Gastrocnemius medialis (tissue), 4 donors: Measurements from ENCODE around the gene CRABP2. TPM values are rescaled to one million over a fixed set of nuclear protein-coding genes. Genes with fewer than 3 reads are reported as not detected.

ENCODE experiments used
- ATAC-seq, 2 donors: fragments of 150-250 bp; one replicate each; pipeline ENCODE4 v1.9.1; 2016
- DNase-seq, 2 donors: peaks; one replicate each; pipeline ENCODE4 v3.0.0-alpha.2; 2019
- H3K27ac ChIP-seq, 4 donors: fragments of 200-600 bp; sonication (generic); 1 replicate in 1 of 4; 2 replicates in 3 of 4; pipeline ENCODE4 v1.5.1; 2016 to 2018; ENCODE audit warnings: mild to moderate bottlenecking in 2 of 4, moderate library complexity in 1 of 4
- H3K27me3 ChIP-seq, 3 donors: fragments of 200-600 bp; sonication (generic) in 2 of 3; 1 replicate in 1 of 3; 2 replicates in 2 of 3; pipeline versions ENCODE4 v1.5.1 to v1.6.0; 2016 to 2019; ENCODE audit warnings: mild to moderate bottlenecking in 1 of 3, moderate library complexity in 1 of 3
- H3K36me3 ChIP-seq, 2 donors: fragments of 200-600 bp; sonication (generic) in 1 of 2; one replicate each; pipeline ENCODE4 v1.5.1; 2017 to 2018
- H3K4me1 ChIP-seq, 2 donors: fragments of 200-600 bp; sonication (generic) in 1 of 2; one replicate each; pipeline ENCODE4 v1.5.1; 2016 to 2017; ENCODE audit warnings: mild to moderate bottlenecking in 2 of 2
- H3K4me3 ChIP-seq, 4 donors: fragments of 200-600 bp; sonication (generic) in 3 of 4; 1 replicate in 1 of 4; 2 replicates in 3 of 4; pipeline ENCODE4 v1.5.1; 2016 to 2019; ENCODE audit warnings: mild to moderate bottlenecking in 2 of 4
- H3K9me3 ChIP-seq, 3 donors: fragments of 200-600 bp; sonication (generic) in 2 of 3; 1 replicate in 1 of 3; 2 replicates in 2 of 3; pipeline ENCODE4 v1.5.1; 2016 to 2019
- CTCF ChIP-seq, 5 experiments: fragments of 450-650 bp in 3 of 5; fragments of 200-600 bp in 2 of 5; sonication (generic) in 2 of 5; IDR thresholded peaks in 4 of 5; conservative IDR thresholded peaks in 1 of 5; 1 replicate in 4 of 5; 2 replicates in 1 of 5; pipeline ENCODE4 v1.5.1; 2016 to 2019; ENCODE audit warnings: antibody characterized with exemption in 5 of 5, mild to moderate bottlenecking in 3 of 5, moderate library complexity in 3 of 5
- POLR2A ChIP-seq, 2 donors: fragments of 450-650 bp; IDR thresholded peaks; one replicate each; pipeline ENCODE4 v1.6.1; 2017; ENCODE audit warnings: antibody characterized with exemption in 2 of 2, mild to moderate bottlenecking in 2 of 2, moderate library complexity in 2 of 2
- in situ Hi-C, 4 donors: fragments of 200-750 bp; cut with MboI; loops; one replicate each; pipeline versions ENCODE4 v1.15.0 to v1.8.0; 2017; ENCODE audit warnings: low sequenced_read_pairs in 4 of 4
- intact Hi-C: fragments of 100-400 bp; cut with DNase I; formaldehyde crosslinking; loops from one replicate; pipeline ENCODE4 v1.15.1; 2023; ENCODE audit warnings: low total_unique reads
- total RNA-seq, 4 donors: library from RNA; depleted of rRNA; stranded (reverse); fragments of >200 nt; gene quantifications; one replicate each; pipeline versions ENCODE4 v1.1.0 to v1.2.3, GENCODE V29; 2016

Gene CRABP2
- total RNA-seq, 4 donors from 2014 or later = 0.98 to 1.3 TPM; not detected in 2

- TF ChIP-seq POLR2A (IDR thresholded peaks at IDR 0.05) (no peak), CTCF (IDR thresholded peaks at IDR 0.05 in 4 of 5, conservative IDR thresholded peaks at IDR 0.05 in 1 of 5) (no peak)
- no peak for ATAC-seq
- Histone ChIP-seq H3K4me3 (peak overlapping the region; percentile 86 to 100 (median 96)), H3K4me1 (peaks cover 47 to 54% of the 10 kb centered on the region in 2 donors), H3K27ac (peak overlapping the region; percentile 94 to 100 (median 100)), H3K9me3 (no peaks in the 10 kb centered on the region), H3K27me3 (no peaks in the 10 kb centered on the region), H3K36me3 (peaks cover 0 to 31% of the 10 kb centered on the region in 2 donors)
- intact Hi-C loops (loop anchor here (5.0 to 10.0 kb wide), 3 partner anchors 239 to 622 kb away; partner anchors contain the start of genes CCT3 and TSACC), in situ Hi-C loops (loop anchor here in 1 of 4 donors (25.0 kb wide), 1 partner anchor 684 kb away; the partner anchor contains the start of genes LAMTOR2, RAB25 and UBQLN4)
- DNase-seq = no peak
These were observed 41.0 kb upstream of the CRABP2 start for GRCh38 chr1:156746406-156746727.

- DNase-seq = no peak
- no peak for ATAC-seq
- peaks cover 48 to 55% of the 10 kb centered on the region in 2 donors for H3K4me1 ChIP-seq
- TF ChIP-seq POLR2A (IDR thresholded peaks at IDR 0.05) (no peak), CTCF (IDR thresholded peaks at IDR 0.05 in 4 of 5, conservative IDR thresholded peaks at IDR 0.05 in 1 of 5) (no peak)
- in situ Hi-C loops = loop anchor here in 1 of 4 donors (25.0 kb wide), 1 partner anchor 684 kb away; the partner anchor contains the start of genes LAMTOR2, RAB25 and UBQLN4
- H3K27ac ChIP-seq = peak overlapping the region; percentile 94 to 100 (median 100)
- H3K4me3 ChIP-seq = peak overlapping the region; percentile 86 to 100 (median 96)
- H3K9me3 ChIP-seq = no peaks in the 10 kb centered on the region
- intact Hi-C loops = loop anchor here (5.0 to 10.0 kb wide), 3 partner anchors 239 to 621 kb away; partner anchors contain the start of genes CCT3 and TSACC
- H3K27me3 ChIP-seq = no peaks in the 10 kb centered on the region
- H3K36me3 ChIP-seq = peaks cover 0 to 31% of the 10 kb centered on the region in 2 donors
These were observed 40.5 kb upstream of the CRABP2 start for GRCh38 chr1:156745881-156746280.

- H3K4me1 ChIP-seq = peaks cover 53 to 55% of the 10 kb centered on the region in 2 donors
- TF ChIP-seq CTCF (IDR thresholded peaks at IDR 0.05 in 4 of 5, conservative IDR thresholded peaks at IDR 0.05 in 1 of 5) = no peak
- no peak for TF ChIP-seq POLR2A (IDR thresholded peaks at IDR 0.05)
- H3K36me3 ChIP-seq = peaks cover 0 to 31% of the 10 kb centered on the region in 2 donors
- in situ Hi-C loops (loop anchor here in 1 of 4 donors (25.0 kb wide), 1 partner anchor 683 kb away; the partner anchor contains the start of genes LAMTOR2, RAB25 and UBQLN4), intact Hi-C loops (loop anchor here (5.0 to 10.0 kb wide), 4 partner anchors 83 to 620 kb away; partner anchors contain the start of genes CCT3 and TSACC)
- no peak for DNase-seq
- no peak for ATAC-seq
- H3K27ac ChIP-seq = peak overlapping the region; percentile 94 to 100 (median 100)
- H3K4me3 ChIP-seq = no peak overlapping the region
- H3K27me3 ChIP-seq = no peaks in the 10 kb centered on the region
- no peaks in the 10 kb centered on the region for H3K9me3 ChIP-seq
These were observed 39.5 kb upstream of the CRABP2 start for GRCh38 chr1:156744786-156745419.

GRCh38 chr1:156744344-156744743, 39.0 kb upstream of the CRABP2 start:
- H3K27me3 ChIP-seq = no peaks in the 10 kb centered on the region
- in situ Hi-C loops = loop anchor here in 1 of 4 donors (25.0 kb wide), 1 partner anchor 682 kb away; the partner anchor contains the start of genes LAMTOR2, RAB25 and UBQLN4
- no peak overlapping the region for H3K4me3 ChIP-seq
- TF ChIP-seq CTCF (IDR thresholded peaks at IDR 0.05 in 4 of 5, conservative IDR thresholded peaks at IDR 0.05 in 1 of 5) (no peak), POLR2A (IDR thresholded peaks at IDR 0.05) (no peak)
- no peaks in the 10 kb centered on the region for H3K9me3 ChIP-seq
- no peak for DNase-seq
- H3K36me3 ChIP-seq = peaks cover 0 to 31% of the 10 kb centered on the region in 2 donors
- intact Hi-C loops = loop anchor here (5.0 to 10.0 kb wide), 3 partner anchors 82 to 620 kb away; partner anchors contain the start of genes CCT3 and TSACC
- ATAC-seq = no peak
- H3K4me1 ChIP-seq = peaks cover 51 to 53% of the 10 kb centered on the region in 2 donors
- H3K27ac ChIP-seq = peak overlapping the region; percentile 94 to 100 (median 100)
